Measurements from ENCODE around the gene CD33.
A peak's percentile ranks its signal among the peaks of the same experiment; 100 is the strongest.

The CD33 gene

GRCh38 chr19:51224898-51225393 lies at the start of gene CD33:
Gene CD33, plus strand, starts transcription at chr19:51225080. Its CDS starts 39 bp downstream, at chr19:51225119.
- peak in 12 of 51 donors; percentile 0 to 10 (median 3) for DNase-seq

GRCh38 chr19:51179256-51179655 lies 45.6 kb upstream of the CD33 start:
- DNase-seq = no peak

GRCh38 chr19:51181377-51181912 lies 43.4 kb upstream of the CD33 start:
- DNase-seq = no peak

- DNase-seq = peak in 4 of 51 donors; percentile 1 to 11 (median 6)
These were observed 42.9 kb upstream of the CD33 start for GRCh38 chr19:51181913-51182419.

GRCh38 chr19:51183629-51184028 lies 41.3 kb upstream of the CD33 start:
- DNase-seq = no peak

GRCh38 chr19:51185069-51185867 lies 39.6 kb upstream of the CD33 start:
- DNase-seq = no peak

- no peak for DNase-seq
These were observed 39.0 kb upstream of the CD33 start for GRCh38 chr19:51185868-51186215.

GRCh38 chr19:51186323-51186722 lies 38.6 kb upstream of the CD33 start:
- no peak for DNase-seq

- no peak for DNase-seq
These were observed 37.3 kb upstream of the CD33 start for GRCh38 chr19:51187395-51188226.

- no peak for DNase-seq
These were observed 36.7 kb upstream of the CD33 start for GRCh38 chr19:51188227-51188559.

- no peak for DNase-seq
These were observed 32.2 kb upstream of the CD33 start for GRCh38 chr19:51192689-51193088.

GRCh38 chr19:51194527-51195315 lies 30.2 kb upstream of the CD33 start:
- DNase-seq = no peak

GRCh38 chr19:51195316-51195586 lies 29.6 kb upstream of the CD33 start:
- DNase-seq = no peak

GRCh38 chr19:51195616-51196015 lies 29.3 kb upstream of the CD33 start:
- no peak for DNase-seq

- DNase-seq = no peak
These were observed 28.7 kb upstream of the CD33 start for GRCh38 chr19:51196181-51196580.

- no peak for DNase-seq
These were observed 26.2 kb upstream of the CD33 start for GRCh38 chr19:51198641-51199040.

- DNase-seq = no peak
These were observed 24.7 kb upstream of the CD33 start for GRCh38 chr19:51200071-51200666.

- no peak for DNase-seq
These were observed 23.2 kb upstream of the CD33 start for GRCh38 chr19:51201712-51202111.

- no peak for DNase-seq
These were observed 21.0 kb upstream of the CD33 start for GRCh38 chr19:51203916-51204315.

GRCh38 chr19:51204321-51204720 lies 20.6 kb upstream of the CD33 start:
- DNase-seq = no peak

GRCh38 chr19:51207747-51208146 lies 17.1 kb upstream of the CD33 start:
- no peak for DNase-seq

Measured in hypothalamus (tissue), 51 donors.